GM19035 (cell line): Measurements from ENCODE around the gene ACOT8.
A peak's percentile ranks its signal among the peaks of the same experiment; 100 is the strongest.

Experiments used
- ATAC-seq: cut with Tn5 transposase; IDR thresholded peaks from one replicate; pipeline ENCODE4 v1.9.1; 2021; ENCODE audit not compliant: unreplicated experiment

Gene ACOT8

DNA sequence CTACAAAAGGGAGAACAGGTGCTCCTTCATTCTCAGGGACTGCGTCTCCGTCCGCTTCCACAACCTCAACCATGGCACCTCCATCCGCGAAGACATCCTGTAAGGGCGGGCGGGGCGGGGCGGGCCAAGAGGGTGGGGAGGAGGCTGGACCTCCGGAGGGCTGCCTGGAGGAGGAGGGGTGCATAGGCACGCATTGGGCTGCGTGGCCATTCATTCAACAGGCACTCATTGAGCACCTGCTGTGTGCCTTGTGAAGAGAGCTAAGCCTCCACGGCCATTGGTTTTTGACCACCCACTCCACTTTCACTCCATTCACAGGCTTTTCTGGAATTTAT lies 657 bp upstream of the ACOT8 start:
- ATAC-seq: peak; percentile 25

DNA sequence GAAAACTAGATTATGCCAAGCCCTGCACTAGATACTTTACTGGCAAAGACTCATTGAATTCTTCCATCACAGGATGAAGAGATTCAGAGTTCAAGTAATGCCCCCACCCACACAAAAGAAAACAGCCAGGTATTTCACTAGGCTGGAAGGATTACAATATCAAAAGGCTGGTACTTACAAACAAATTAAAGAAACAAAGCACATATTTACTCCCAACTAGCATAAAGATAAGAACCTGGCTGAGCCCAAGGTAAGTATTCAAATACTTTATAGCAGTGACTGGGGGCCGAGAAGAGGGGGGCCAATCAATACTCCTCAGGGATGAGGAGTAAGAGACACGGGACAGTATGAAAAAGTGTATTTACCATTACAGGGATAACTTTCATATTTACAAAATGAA lies 3.7 kb downstream of the ACOT8 start:
- no peak for ATAC-seq

DNA sequence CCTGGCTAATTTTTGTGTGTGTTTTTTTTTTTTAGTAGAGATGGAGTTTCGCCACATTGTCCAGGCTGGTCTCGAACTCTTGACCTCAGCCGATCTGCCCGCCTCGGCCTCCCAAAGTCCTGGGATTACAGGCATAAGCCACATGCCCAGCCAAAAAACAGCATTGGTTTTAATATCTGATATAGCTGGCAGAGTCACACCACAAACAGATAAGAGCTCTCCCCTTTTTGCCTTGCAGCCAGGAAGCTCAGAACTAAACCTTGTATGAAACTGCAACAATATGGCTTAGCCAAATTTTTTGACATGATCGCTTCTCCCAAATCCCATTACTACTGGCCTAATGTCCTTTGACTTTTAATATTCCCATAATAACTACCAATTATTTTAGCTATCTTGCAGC lies 4.9 kb downstream of the ACOT8 start:
- ATAC-seq: no peak

DNA sequence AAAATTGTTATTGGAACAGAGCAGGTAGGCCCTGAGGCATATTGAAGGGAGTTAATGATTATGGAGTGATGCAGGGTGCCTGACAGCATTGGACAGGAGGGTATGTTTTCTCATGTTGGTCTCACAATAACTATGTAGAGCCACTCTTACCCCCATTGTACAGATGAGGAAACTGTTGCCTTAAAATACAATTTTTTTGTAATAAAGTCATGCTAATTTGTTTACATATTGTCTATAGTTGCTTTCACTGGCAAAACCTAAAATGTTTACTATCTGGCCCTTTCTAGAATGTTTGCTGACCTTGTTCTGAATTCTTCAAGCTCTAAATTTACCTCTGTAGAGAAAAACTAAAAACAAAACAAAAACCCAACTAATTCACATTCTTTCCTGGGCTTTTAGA lies 5.7 kb downstream of the ACOT8 start:
- no peak for ATAC-seq

DNA sequence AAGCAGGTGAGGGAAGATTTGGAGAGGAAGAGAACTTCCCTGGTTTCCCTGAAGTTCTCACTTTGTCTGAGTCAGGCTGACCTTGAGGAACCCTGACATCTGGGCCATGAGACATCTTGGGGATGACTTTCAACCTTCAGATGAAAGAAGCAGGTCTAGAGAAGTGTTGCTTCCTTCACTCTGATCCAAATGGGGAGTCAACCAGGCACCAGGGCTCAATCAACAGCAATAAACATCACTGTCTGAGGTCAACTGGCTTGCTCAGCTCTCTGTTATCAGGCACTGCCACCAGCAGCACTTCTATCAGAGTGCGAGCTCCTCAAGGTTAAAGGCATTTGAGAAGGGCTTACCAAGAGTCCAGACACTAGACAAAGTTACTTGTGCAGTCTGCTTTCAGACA lies 6.3 kb downstream of the ACOT8 start:
- no peak for ATAC-seq

DNA sequence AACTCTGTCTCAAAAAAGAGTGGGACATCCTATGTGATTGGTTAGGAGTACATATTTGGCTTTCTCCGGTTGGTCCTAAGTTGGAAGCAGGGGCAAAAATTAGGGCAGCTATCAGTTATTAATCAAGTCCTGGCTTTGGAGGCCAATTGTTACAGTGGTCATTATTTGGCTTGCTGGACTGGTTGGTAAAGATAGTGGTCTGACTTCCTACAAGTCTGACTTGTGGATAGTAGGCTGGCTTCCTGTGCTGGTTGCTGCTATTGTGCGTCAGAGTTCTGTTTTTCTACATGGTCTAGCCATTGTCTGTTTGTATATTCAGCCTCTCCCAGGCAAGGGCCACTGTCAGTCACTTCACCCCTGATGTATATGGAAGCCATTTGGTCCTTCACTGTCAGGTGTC lies 7.0 kb downstream of the ACOT8 start:
- ATAC-seq: no peak

DNA sequence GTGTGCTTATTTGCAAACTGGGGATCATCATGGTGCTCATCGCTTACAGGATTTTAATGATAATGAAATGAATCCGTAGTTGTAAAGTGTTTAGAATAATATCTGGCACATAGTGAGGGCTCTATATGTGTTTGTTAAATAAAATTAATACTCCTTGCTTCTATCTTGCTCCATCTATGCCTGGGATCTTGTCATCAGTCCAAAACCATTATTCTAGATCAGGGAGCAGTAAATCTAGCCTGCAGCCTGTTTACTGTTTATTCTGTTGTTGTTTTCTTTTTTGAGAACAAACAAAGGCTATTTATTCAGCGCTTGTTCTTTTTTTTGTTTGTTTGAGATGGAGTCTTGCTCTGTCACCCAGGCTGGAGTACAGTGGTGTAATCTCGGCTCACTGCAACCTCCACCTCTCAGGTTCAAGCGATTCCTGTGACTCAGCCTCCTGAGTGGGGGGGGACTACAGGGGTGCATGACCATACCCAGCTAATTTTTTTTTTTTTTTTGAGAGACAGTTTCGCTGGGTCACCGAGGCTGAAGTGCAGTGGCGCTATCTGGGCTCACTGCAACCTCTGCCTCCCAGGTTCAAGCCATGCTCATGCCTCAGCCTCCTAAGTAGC lies 8.1 kb downstream of the ACOT8 start:
- ATAC-seq: no peak

DNA sequence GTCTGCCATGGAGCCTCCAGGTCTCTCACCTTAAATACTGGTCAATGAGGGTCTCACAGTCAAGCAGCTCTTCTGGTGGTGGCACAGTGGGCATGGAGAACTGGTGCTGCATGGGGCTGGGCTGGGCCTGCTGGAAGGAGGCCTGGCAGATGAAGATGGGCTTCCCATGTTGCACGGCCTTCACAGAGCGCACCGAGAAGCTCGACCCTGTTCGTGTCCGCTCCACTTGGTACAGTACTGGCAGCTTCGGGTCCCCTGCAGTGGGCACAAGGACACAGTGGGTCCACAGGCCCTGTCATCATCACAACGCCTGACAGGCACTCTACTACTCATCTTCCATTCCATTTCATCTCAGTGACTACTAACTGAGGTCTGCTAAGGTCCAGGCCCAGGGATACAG lies 8.8 kb downstream of the ACOT8 start:
- no peak for ATAC-seq

DNA sequence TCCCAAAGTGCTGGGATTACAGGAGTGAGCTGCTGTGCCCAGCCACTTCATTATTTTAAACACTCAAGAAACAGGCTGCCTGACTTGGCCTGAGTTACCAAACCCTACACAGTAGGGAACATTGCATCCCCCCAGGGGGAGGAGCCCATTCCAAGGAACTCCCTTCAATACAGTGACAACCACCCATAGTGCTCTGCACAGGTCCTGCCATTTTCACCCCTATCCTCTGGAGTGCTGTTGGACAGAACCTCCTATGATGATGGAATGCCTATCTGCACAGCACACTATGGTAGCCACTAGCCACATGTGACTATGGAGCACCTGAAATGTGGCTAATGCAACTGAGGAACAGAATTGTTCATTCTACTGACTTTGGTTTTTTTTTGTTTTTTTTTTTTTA lies 11.7 kb downstream of the ACOT8 start:
- ATAC-seq: no peak

DNA sequence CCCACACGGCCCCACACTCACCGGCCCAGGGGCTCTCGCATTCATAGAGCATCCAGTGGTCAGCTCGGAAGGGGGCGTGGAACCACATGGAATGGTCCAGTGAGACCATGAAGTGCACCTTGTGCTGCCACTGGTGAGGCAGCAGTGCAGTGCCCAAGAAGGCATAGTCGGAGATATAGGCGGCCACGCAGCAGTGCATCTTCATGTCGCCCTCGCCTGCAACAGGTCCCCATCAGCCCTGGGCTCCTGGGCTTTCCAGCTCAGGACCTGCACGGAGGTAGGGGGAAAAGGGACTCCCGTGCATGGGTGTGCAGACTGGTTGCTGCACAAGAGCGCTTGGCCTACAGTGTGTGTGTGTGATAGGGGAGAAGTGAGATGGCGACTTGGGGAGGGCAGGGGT lies 13.7 kb downstream of the ACOT8 start:
- ATAC-seq: no peak

DNA sequence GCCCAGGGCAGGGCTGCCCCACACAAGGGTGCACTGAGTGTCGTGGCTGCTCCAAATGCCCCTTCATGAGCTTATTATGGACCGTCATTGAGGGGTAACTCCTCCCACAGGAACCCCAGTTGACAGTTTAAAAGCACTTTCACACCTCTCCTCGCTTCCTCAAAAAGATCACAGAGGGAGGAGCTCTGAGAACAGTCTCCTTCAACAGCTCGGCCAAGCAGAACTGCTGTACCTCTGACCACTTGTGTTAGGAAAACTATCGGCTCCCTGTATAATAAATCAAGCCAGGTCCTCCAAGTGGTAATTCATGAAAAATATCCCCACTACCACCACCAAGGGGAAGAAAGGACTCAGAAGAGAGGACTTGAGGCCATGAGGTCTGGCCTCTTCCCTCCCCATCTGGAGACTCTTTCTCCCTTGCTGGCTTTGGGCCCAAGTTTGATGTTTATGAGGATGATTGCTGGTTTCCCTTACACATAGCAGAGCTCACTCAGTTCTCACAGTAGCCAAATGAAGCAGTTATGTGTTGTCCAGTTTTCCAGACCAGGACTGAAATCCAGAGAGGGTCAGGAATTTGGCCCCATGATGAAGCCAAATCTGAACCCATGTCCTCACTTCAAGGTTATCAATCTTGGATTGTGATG lies 14.9 kb downstream of the ACOT8 start:
- ATAC-seq: no peak

DNA sequence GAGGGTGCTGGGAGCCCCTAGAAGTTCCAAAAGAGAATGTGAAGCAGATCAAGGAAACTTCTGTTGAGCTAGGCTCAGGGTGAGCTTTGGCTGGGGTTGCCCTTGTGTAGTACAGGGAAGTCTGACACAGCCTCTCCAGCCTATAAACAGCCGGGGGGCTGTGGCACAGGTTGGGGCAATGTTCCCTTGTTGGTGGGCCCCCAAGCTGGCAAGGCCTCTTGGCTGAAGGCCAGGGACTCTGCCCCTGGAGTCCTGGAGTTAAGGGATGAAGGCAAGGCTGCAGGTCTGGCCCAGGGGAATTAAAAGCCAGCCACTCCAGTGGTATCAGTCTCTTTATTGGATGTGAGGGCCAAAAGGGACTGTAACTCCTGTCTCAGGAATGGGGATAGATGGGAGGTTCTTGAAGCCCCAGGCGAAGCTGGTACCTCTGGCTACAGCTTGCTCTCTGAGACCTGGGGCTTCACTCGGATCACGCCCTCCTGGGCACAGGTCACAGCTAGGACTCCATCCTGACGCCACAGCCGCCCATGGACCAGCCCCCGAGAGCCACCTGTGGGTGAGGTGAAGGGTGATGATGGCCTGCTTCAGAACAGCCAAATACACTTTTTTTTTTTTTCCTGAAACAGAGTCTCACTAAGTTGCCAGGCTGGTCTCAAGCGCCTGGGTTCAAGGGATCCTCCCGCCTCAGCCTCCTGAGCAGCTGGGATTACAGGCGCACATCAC lies 15.6 kb downstream of the ACOT8 start:
- ATAC-seq: no peak

DNA sequence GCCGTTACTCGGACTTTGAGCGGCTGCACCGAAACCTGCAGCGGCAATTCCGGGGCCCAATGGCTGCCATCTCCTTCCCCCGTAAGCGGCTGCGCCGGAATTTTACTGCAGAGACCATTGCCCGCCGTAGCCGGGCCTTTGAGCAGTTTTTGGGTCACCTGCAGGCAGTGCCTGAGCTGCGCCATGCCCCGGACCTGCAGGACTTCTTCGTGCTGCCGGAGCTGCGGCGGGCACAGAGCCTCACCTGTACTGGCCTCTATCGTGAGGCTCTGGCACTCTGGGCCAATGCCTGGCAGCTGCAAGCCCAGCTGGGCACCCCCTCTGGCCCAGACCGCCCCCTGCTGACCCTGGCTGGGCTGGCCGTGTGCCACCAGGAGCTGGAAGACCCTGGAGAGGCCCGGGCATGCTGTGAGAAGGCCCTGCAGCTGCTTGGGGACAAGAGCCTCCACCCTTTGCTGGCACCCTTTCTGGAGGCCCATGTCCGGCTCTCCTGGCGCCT lies 16.4 kb downstream of the ACOT8 start:
- ATAC-seq: no peak

DNA sequence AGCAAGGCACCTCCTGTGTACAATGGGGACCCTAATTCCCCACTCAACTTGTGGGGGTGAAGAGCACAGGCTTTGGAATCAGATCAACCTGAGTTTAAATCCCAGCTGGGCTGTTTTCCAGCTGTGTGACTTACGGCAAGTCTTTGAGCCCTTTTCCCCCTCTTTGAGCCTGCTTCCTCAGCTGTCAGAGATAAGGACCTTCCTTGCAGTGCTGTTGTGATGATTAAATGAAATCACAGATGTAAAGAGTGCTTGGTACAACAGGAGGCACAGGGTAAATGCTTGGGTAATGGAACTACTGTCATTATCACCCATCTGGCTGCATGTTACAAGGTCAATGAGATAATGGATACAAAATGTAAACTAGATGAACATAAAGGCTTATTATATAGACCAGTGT lies 20.4 kb downstream of the ACOT8 start:
- no peak for ATAC-seq

DNA sequence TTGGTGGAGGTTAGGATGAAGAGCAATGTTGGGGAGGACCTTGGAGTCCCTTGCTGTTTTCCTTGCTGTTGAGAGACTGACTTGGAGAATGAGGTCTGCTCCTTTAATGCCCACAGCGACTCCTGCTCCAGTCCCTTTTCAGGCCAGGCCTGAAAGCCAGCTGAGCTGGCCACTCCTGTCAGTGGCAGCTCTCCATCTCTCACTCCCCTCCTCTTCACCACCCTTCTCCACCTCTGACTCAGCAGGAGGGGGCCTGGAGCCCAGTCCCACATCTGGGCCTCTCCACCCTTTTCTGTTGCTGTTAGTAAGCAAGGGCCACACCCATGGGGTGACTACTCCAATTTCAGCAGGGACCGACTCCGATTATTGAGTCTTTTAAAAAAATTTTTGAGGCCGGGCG lies 21.4 kb downstream of the ACOT8 start:
- no peak for ATAC-seq

DNA sequence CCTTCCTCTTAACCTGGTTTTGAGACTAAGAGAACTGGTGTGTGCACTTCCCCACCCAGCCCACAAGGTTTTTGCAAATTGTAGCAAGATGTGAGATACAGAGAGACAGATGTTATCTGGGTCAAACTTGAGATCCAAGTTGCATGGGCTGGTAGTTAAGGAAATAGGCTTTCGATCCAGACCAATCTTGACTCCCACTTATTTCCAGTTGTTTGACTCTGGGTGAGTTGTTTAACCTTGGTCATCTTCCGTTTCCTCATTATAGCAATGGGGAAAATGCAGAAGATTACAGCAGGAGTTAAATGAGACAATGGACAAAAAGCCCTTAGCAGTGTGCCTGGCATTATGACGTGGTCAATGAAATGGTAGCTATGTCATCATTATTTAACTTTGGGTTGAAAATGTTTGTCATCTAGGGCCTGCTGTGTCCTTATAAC lies 21.8 kb downstream of the ACOT8 start:
- no peak for ATAC-seq

DNA sequence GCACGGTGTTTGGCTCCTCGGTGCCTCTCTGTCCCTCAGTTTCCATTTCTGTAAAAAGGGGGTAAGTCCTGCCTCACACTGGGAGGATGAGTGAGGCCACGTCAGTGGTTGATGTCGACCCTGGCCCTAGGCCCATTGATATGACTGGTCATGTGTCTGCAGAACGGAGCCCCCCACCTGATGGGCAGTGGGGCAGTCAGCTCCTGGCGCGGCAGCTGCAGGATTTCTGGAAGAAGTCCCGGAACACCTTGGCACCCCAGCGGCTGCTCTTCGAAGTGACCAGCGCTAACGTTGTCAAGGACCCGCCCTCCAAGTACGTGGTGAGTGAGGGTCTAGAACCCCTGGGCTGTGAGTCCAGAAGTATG lies 22.4 kb downstream of the ACOT8 start:
- no peak for ATAC-seq

DNA sequence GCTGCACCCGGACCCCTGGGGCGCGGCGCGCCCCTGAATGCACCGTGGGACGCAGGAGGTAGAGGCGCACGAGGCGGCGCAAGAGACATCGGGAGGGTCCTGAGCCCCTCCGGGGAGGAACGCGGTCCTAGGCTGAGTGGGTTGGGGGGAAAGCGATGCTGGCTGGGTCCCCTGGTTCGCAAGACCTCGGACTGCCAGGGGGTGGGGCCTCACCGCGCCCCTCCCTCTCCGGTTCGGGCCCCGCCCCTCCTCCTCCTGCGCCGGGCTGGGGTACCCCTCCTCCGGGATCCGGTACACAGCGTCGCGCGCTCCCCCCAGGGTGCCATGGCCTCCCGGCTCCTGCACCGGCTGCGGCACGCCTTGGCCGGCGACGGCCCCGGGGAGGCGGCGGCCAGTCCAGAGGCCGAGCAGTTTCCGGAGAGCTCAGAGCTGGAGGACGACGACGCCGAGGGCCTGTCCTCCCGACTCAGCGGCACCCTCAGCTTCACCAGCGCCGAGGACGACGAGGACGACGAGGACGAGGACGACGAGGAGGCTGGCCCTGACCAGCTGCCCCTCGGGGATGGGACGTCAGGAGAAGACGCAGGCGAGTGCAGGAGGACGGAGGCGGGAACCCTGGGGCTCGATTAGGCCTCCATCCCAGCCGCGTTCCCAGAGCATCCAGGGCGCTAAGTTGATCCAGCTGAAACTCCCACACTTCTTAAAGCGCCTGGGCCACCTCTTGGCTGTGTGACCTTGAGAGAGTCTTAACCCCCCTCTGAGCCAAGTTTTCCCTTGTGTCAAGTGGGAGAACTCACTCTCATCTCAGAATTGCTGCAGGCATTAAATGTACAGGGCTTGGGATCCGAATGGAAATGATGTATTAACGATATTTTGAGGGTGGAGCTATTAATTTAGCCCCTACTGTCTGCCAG lies 23.1 kb downstream of the ACOT8 start:
- no peak for ATAC-seq

DNA sequence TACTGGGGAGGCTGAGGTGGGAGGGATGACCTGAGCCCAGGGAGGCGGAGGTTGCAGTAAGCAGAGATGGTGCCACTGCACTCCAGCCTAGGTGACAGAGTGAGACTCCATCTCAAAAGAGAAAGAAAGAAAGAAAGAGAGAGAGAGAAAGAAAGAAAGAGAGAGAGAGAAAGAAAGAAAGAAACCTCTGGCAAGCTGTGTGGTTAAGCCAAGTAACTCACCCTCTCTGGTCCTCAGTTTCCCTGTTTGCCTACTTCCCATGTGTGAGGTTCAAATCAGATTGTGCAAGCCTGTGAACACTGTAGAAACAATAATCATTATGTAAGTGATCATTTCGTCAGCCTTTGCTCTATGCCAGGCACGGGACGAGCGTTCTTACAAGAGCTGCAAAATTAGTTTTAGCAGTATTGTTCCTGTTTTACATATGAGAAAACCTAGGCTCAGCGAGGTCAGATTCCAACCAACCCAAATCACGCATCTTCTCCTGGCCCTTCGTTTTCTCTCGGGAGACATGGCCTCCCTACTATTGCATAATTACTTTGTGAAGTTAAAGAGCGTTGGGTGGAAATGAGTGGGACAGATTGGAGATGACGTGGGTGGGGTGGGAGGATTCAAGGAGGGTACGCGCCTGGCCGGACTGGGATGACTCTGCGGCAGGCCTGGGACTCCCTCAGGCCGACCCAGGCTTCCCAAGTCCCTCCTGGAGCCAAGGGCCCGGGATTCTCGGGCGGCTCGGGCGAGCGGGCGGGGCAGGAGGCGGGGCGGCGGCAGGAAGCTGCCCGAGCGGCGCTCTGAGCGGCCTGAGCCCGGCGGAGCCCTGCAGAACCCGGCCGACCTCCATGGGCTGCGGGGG lies 23.9 kb downstream of the ACOT8 start, which contains the start of gene SNX21:
SNX21 (plus strand) TSS at position 770 of the 853 bp plus-strand sequence. CDS start 121 bp downstream, outside the sequence.
- ATAC-seq: no peak

DNA sequence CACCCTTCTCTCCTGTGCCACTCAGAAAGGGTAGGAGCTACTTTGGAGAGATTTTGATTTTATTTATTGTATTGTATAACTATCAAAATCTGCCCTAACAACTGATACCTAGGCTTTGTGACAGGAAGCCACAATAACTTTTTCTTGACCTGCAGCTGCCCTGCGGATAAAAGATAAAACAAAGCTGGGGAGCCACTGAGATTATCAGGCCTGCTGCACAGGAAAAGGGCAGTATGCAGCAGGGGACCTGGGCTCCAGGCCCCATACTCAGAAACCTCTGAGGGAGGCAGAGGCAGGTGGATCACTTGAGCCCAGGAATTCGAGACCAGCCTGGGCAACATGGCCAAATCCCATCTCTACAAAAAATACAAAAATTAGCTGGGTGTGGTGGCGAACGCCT lies 24.6 kb downstream of the ACOT8 start:
- ATAC-seq: no peak
